HCT116 (cell line): Measurements from ENCODE around the gene ITPK1. TPM values are rescaled to one million over a fixed set of nuclear protein-coding genes. Genes with fewer than 3 reads are reported as not detected.

Experiments
- ATAC-seq: fragments of 200-7000 bp; cut with Tn5 transposase; 2 replicates; pipeline ENCODE4 v1.9.1; 2020; ENCODE audit warnings: mild to moderate bottlenecking, moderate library complexity
- BruUV-seq: library from RNA; stranded (reverse); fragments of 400-500 nt; replicated peaks from 2 replicates; lab custom pipeline; 2021; lab: Mats Ljungman, UMichigan
- CTCF ChIA-PET: fragments of 300-600 bp; sonication (Branson Sonifier 250); formaldehyde crosslinking; loops from one replicate; lab custom pipeline; 2021; ENCODE audit warnings: antibody characterized with exemption; lab: Charles Lee
- POLR2A ChIA-PET: fragments of 300-600, 350-600 bp; sonication (Branson Sonifier 250); formaldehyde crosslinking; loops from one replicate; lab custom pipeline; 2021; ENCODE audit warnings: antibody characterized with exemption; lab: Charles Lee
- RAD21 ChIA-PET, 2 experiments: fragments of 300-600 bp; sonication (Branson Sonifier 250); formaldehyde crosslinking; loops; one replicate each; lab custom pipeline; 2023; ENCODE audit warnings: low total read pairs in 2 of 2; ENCODE audit not compliant: uncharacterized antibody in 2 of 2, unreplicated experiment in 2 of 2, low non-redundant PET in 1 of 2; lab: Charles Lee
- DNase-seq: peaks from one replicate; pipeline ENCODE4 v3.0.0-alpha.2; 2010; ENCODE audit warnings: low read depth, low spot score
- H2AFZ ChIP-seq: fragments of 200-600 bp; shearing (Covaris generic), sonication (generic); 2 replicates; pipeline ENCODE4 v1.6.1; 2017; ENCODE audit warnings: low read depth, mixed run types, mixed read lengths, antibody characterized with exemption, low read length; ENCODE audit not compliant: poor library complexity, severe bottlenecking
- H3K27ac ChIP-seq: 2 replicates; pipeline ENCODE4 v1.5.1; 2012; ENCODE audit warnings: low read depth, low read length
- H3K27me3 ChIP-seq: fragments of 200-600 bp; sonication (generic); 2 replicates; pipeline ENCODE4 v1.6.1; 2016; ENCODE audit warnings: mixed run types, low read length, mixed read lengths; ENCODE audit not compliant: insufficient read depth
- H3K36me3 ChIP-seq, 2 experiments: fragments of 200-500 bp in 1 of 2; fragments of 200-600 bp in 1 of 2; sonication (Bioruptor generic) in 1 of 2; sonication (generic) in 1 of 2; 2 replicates each; pipeline versions ENCODE4 v1.5.1 to v1.6.1; 2014 to 2016; ENCODE audit warnings: low read length in 2 of 2, inconsistent platforms in 1 of 2, mixed read lengths in 1 of 2, mixed run types in 1 of 2; ENCODE audit not compliant: insufficient read depth in 2 of 2, control insufficient read depth in 1 of 2
- H3K4me1 ChIP-seq, 2 experiments: fragments of 200-600 bp in 1 of 2; sonication (generic) in 1 of 2; 2 replicates each; pipeline versions ENCODE4 v1.5.1 to v1.6.1; 2012 to 2017; ENCODE audit warnings: low read length in 2 of 2, inconsistent platforms in 1 of 2, mild to moderate bottlenecking in 1 of 2, mixed read lengths in 1 of 2, mixed run types in 1 of 2, moderate library complexity in 1 of 2; ENCODE audit not compliant: insufficient read depth in 2 of 2, control insufficient read depth in 1 of 2
- H3K4me2 ChIP-seq: fragments of 200-600 bp; sonication (generic); 2 replicates; pipeline ENCODE4 v1.6.1; 2017; ENCODE audit warnings: mixed run types, low read length, mixed read lengths
- H3K4me3 ChIP-seq, 2 experiments: fragments of 200-600 bp in 1 of 2; sonication (generic) in 1 of 2; replicated peaks in 1 of 2; 2 replicates each; pipeline ENCODE4 v1.5.1; 2011 to 2016; ENCODE audit warnings: low read length in 2 of 2, control low read depth in 1 of 2, low read depth in 1 of 2, mild to moderate bottlenecking in 1 of 2, mixed read lengths in 1 of 2, mixed run types in 1 of 2
- H3K79me2 ChIP-seq: fragments of 200-600 bp; sonication (generic); 2 replicates; pipeline ENCODE4 v1.6.1; 2017; ENCODE audit warnings: mild to moderate bottlenecking, mixed run types, low read length, moderate library complexity, mixed read lengths; ENCODE audit not compliant: insufficient read depth
- H3K9ac ChIP-seq: fragments of 200-600 bp; sonication (generic); 2 replicates; pipeline ENCODE4 v1.6.1; 2016; ENCODE audit warnings: low read length, mixed read lengths
- H3K9me2 ChIP-seq: fragments of 200-600 bp; sonication (generic), shearing (Covaris generic); 2 replicates; pipeline ENCODE4 v1.6.1; 2017; ENCODE audit warnings: mixed run types, mild to moderate bottlenecking, moderate library complexity; ENCODE audit not compliant: insufficient read depth
- H3K9me3 ChIP-seq, 2 experiments: fragments of 200-500 bp in 1 of 2; fragments of 200-600 bp in 1 of 2; sonication (Bioruptor generic) in 1 of 2; sonication (generic) in 1 of 2; 2 replicates each; pipeline ENCODE4 v1.6.1; 2014 to 2017; ENCODE audit warnings: low read length in 2 of 2, mixed read lengths in 2 of 2, inconsistent platforms in 1 of 2, low read depth in 1 of 2, mild to moderate bottlenecking in 1 of 2, mixed run types in 1 of 2, moderate library complexity in 1 of 2; ENCODE audit not compliant: control insufficient read depth in 1 of 2, insufficient read depth in 1 of 2
- H4K20me1 ChIP-seq: fragments of 200-600 bp; sonication (generic), shearing (Covaris generic); 2 replicates; pipeline ENCODE4 v1.6.1; 2017; ENCODE audit warnings: mixed run types, mild to moderate bottlenecking, moderate library complexity; ENCODE audit not compliant: insufficient read depth
- CBX3 ChIP-seq: IDR thresholded peaks from 2 replicates; pipeline ENCODE4 v1.6.1; 2012; ENCODE audit warnings: low read depth
- CEBPB ChIP-seq: IDR thresholded peaks from 2 replicates; pipeline ENCODE4 v1.6.1; 2012; ENCODE audit warnings: low read depth
- EGR1 ChIP-seq: IDR thresholded peaks from 2 replicates; pipeline ENCODE4 v1.6.1; 2012; ENCODE audit warnings: low read depth
- EZH2 ChIP-seq: fragments of 200-600 bp; sonication (generic); IDR thresholded peaks from 2 replicates; pipeline ENCODE4 v1.6.1; 2017; ENCODE audit warnings: antibody characterized with exemption, mixed run types
- EZH2phosphoT487 ChIP-seq: fragments of 200-600 bp; IDR thresholded peaks from 2 replicates; pipeline ENCODE4 v1.6.1; 2018; ENCODE audit warnings: antibody characterized with exemption, borderline replicate concordance
- MAX ChIP-seq: IDR thresholded peaks from 2 replicates; pipeline ENCODE4 v1.6.1; 2012
- POLR2A ChIP-seq: IDR thresholded peaks from 2 replicates; pipeline ENCODE4 v1.7.0; 2011; ENCODE audit warnings: borderline replicate concordance; ENCODE audit not compliant: insufficient read depth, insufficient read length; ENCODE audit errors: extremely low read depth
- POLR2AphosphoS5 ChIP-seq: IDR thresholded peaks from 2 replicates; pipeline ENCODE4 v1.6.1; 2011; ENCODE audit warnings: mild to moderate bottlenecking, low read depth, low read length, moderate library complexity
- SP1 ChIP-seq: IDR thresholded peaks from 2 replicates; pipeline ENCODE4 v1.6.1; 2012; ENCODE audit warnings: low read depth
- TCF7L2 ChIP-seq: IDR thresholded peaks from 2 replicates; pipeline ENCODE4 v1.7.0; 2011; ENCODE audit warnings: borderline replicate concordance, inconsistent platforms; ENCODE audit not compliant: insufficient read depth, insufficient read length; ENCODE audit errors: extremely low read depth
- YY1 ChIP-seq: IDR thresholded peaks from 2 replicates; pipeline ENCODE4 v1.6.1; 2011; ENCODE audit warnings: low read length, low read depth, moderate library complexity, mild to moderate bottlenecking; ENCODE audit not compliant: insufficient replicate concordance; ENCODE audit errors: extremely low read depth
- ZFX ChIP-seq: fragments of 450-650 bp; IDR thresholded peaks from 2 replicates; pipeline ENCODE4 v1.6.1; 2017
- ZNF274 ChIP-seq: fragments of 200-500 bp; sonication (Bioruptor generic); IDR thresholded peaks from 2 replicates; pipeline ENCODE4 v1.6.1; 2014; ENCODE audit warnings: mild to moderate bottlenecking, low read depth, low read length, inconsistent platforms
- intact Hi-C: fragments of 100-400 bp; cut with micrococcal nuclease; formaldehyde crosslinking; loops from 2 replicates; pipeline ENCODE4 v1.10.0; 2022
- total RNA-seq: library from RNA; stranded (reverse); gene quantifications from one replicate; pipeline ENCODE4 v1.2.1, GENCODE V29; 2021; ENCODE audit not compliant: unreplicated experiment
- TF ChIP-seq, protein P1 (sequence below): IDR thresholded peaks from 2 replicates; pipeline ENCODE4 v1.6.1; 2012
- TF ChIP-seq, protein P2 (sequence below), 3 experiments: fragments of 200-600 bp in 1 of 3; sonication (generic) in 1 of 3; IDR thresholded peaks in 2 of 3; conservative IDR thresholded peaks in 1 of 3; 2 replicates each; pipeline ENCODE4 v1.5.1; 2012 to 2017; ENCODE audit warnings: low read depth in 2 of 3, low read length in 2 of 3, antibody characterized with exemption in 1 of 3, borderline replicate concordance in 1 of 3, control low read depth in 1 of 3, mild to moderate bottlenecking in 1 of 3, mixed read lengths in 1 of 3, mixed run types in 1 of 3, moderate library complexity in 1 of 3; ENCODE audit not compliant: insufficient read depth in 1 of 3

Gene ITPK1
- total RNA-seq, 1 experiment from 2014 or later: 70.2 TPM

GRCh38 chr14:92890830-92891588 lies 224.7 kb downstream of the ITPK1 start:
- H3K36me3 ChIP-seq: no peaks in the 10 kb centered on the region
- H3K9me3 ChIP-seq: peaks cover 3 to 10% of the 10 kb centered on the region in 2 experiments; a peak in 2 of 4 replicates
- no peak overlapping the region for H3K4me2 ChIP-seq
- ATAC-seq: no peak
- peaks cover 13% of the 10 kb centered on the region for H3K27me3 ChIP-seq
- H4K20me1 ChIP-seq: no peaks in the 10 kb centered on the region
- DNase-seq: no peak
- H3K4me3 ChIP-seq: no peak overlapping the region
- no peak for TF ChIP-seq EZH2
- TF ChIP-seq, protein P1, sequence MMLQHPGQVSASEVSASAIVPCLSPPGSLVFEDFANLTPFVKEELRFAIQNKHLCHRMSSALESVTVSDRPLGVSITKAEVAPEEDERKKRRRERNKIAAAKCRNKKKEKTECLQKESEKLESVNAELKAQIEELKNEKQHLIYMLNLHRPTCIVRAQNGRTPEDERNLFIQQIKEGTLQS: no peak
- no peak for TF ChIP-seq POLR2A
- TF ChIP-seq ZNF274: no peak
- TF ChIP-seq MAX: no peak
- no peak for TF ChIP-seq YY1
- no peak for TF ChIP-seq CEBPB
- TF ChIP-seq SP1: no peak
- TF ChIP-seq ZFX: no peak
- no peak for TF ChIP-seq TCF7L2
- TF ChIP-seq EZH2phosphoT487: no peak
- TF ChIP-seq POLR2AphosphoS5: no peak
- TF ChIP-seq, protein P2, sequence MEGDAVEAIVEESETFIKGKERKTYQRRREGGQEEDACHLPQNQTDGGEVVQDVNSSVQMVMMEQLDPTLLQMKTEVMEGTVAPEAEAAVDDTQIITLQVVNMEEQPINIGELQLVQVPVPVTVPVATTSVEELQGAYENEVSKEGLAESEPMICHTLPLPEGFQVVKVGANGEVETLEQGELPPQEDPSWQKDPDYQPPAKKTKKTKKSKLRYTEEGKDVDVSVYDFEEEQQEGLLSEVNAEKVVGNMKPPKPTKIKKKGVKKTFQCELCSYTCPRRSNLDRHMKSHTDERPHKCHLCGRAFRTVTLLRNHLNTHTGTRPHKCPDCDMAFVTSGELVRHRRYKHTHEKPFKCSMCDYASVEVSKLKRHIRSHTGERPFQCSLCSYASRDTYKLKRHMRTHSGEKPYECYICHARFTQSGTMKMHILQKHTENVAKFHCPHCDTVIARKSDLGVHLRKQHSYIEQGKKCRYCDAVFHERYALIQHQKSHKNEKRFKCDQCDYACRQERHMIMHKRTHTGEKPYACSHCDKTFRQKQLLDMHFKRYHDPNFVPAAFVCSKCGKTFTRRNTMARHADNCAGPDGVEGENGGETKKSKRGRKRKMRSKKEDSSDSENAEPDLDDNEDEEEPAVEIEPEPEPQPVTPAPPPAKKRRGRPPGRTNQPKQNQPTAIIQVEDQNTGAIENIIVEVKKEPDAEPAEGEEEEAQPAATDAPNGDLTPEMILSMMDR (IDR thresholded peaks at IDR 0.05 in 2 of 3, conservative IDR thresholded peaks at IDR 0.05 in 1 of 3; ENCODE audit: borderline replicate concordance in 1 of 3, insufficient read depth in 1 of 3, low read depth in 2 of 3, low read length in 2 of 3): no peak
- TF ChIP-seq CBX3: no peak
- no peak for TF ChIP-seq EGR1
- H2AFZ ChIP-seq: no peak overlapping the region
- ChIA-PET RAD21 (no interaction called here), POLR2A (no interaction called here), CTCF (no interaction called here)
- H3K9me2 ChIP-seq: no peaks in the 10 kb centered on the region
- H3K4me1 ChIP-seq: no peaks in the 10 kb centered on the region
- H3K27ac ChIP-seq: no peak overlapping the region
- H3K9ac ChIP-seq: no peak overlapping the region
- H3K79me2 ChIP-seq: no peaks in the 10 kb centered on the region
- intact Hi-C loops: no loop called here
- no TSS peak for BruUV-seq
